Natural killer cell (primary cell): ENCODE results near the gene CNPY4. TPM values are rescaled to one million over a fixed set of nuclear protein-coding genes. Genes with fewer than 3 reads are reported as not detected.

Experiments
- ATAC-seq, 3 donors: fragments of 150-1000 bp in 2 of 3; fragments of 200-7000 bp in 1 of 3; cut with Tn5 transposase; 1 replicate in 1 of 3; 2 replicates in 2 of 3; pipeline ENCODE4 v1.10.0; 2021; ENCODE audit warnings: mild to moderate bottlenecking in 2 of 3, moderate library complexity in 2 of 3
- DNase-seq, 2 donors: peaks; one replicate each; pipeline versions ENCODE4 v3.0.0 to v3.0.0-alpha.2; 2013 to 2021; ENCODE audit warnings: mixed read lengths in 1 of 2
- H3K27ac ChIP-seq: one replicate; pipeline ENCODE4 v1.5.1; 2013; ENCODE audit warnings: mild to moderate bottlenecking, low read length
- H3K27me3 ChIP-seq: one replicate; pipeline ENCODE4 v1.6.1; 2013; ENCODE audit warnings: low read length; ENCODE audit not compliant: control insufficient read depth, insufficient read depth
- H3K36me3 ChIP-seq: one replicate; pipeline ENCODE4 v1.6.1; 2013; ENCODE audit warnings: low read length; ENCODE audit not compliant: control insufficient read depth, insufficient read depth
- H3K4me1 ChIP-seq: one replicate; pipeline ENCODE4 v1.6.1; 2013; ENCODE audit warnings: low read length; ENCODE audit not compliant: control insufficient read depth, insufficient read depth
- H3K4me3 ChIP-seq: one replicate; pipeline ENCODE4 v1.5.1; 2013; ENCODE audit warnings: low read length
- H3K9me3 ChIP-seq: one replicate; pipeline ENCODE4 v1.6.1; 2013; ENCODE audit warnings: low read length; ENCODE audit not compliant: control insufficient read depth, insufficient read depth
- H3K27ac Mint-ChIP-seq, 2 donors: one replicate each; pipeline ENCODE4 v1.8.0; 2022; ENCODE audit warnings: mild to moderate bottlenecking in 2 of 2, mixed read lengths in 2 of 2, moderate library complexity in 1 of 2
- H3K27me3 Mint-ChIP-seq, 2 donors: one replicate each; pipeline ENCODE4 v1.8.0; 2022; ENCODE audit warnings: low read depth in 2 of 2, mixed read lengths in 2 of 2
- H3K36me3 Mint-ChIP-seq: one replicate; pipeline ENCODE4 v1.8.0; 2022; ENCODE audit warnings: mixed read lengths
- H3K4me1 Mint-ChIP-seq, 2 donors: one replicate each; pipeline ENCODE4 v1.8.0; 2022; ENCODE audit warnings: mixed read lengths in 2 of 2
- H3K4me3 Mint-ChIP-seq: one replicate; pipeline ENCODE4 v1.8.0; 2022; ENCODE audit warnings: mild to moderate bottlenecking, moderate library complexity, mixed read lengths
- H3K9me3 Mint-ChIP-seq, 2 donors: one replicate each; pipeline ENCODE4 v1.8.0; 2022; ENCODE audit warnings: mixed read lengths in 2 of 2
- whole genome bisulfite sequencing: methylation state at CpG from one replicate; pipeline ENCODE4 v1.1.7; 2013; ENCODE audit warnings: missing lambda C conversion rate; ENCODE audit not compliant: insufficient coverage; 5-methylcytosine and 5-hydroxymethylcytosine counted together
- intact Hi-C: fragments of 100-400 bp; cut with micrococcal nuclease; formaldehyde crosslinking; loops from one replicate; pipeline ENCODE4 v1.14.2; 2022
- total RNA-seq, 4 donors: library from RNA; stranded (reverse); fragments of 120-200 nt in 1 of 4; gene quantifications; one replicate each; pipeline versions ENCODE4 v1.2.3 to v1.2.4, GENCODE V29; 2013 to 2022
- TF ChIP-seq, protein P1 (sequence below): fragments of 200-600 bp; IDR thresholded peaks from one replicate; pipeline ENCODE4 v1.8.0; 2022; ENCODE audit warnings: antibody characterized with exemption

Gene CNPY4
- total RNA-seq, 3 donors from 2014 or later (not counting 1 experiment from before 2014, with no cell fraction given) = 19.1 to 25.8 (median 23.9) TPM

- H3K4me1 ChIP-seq = peaks cover 43% of the 10 kb centered on the region
- no peak overlapping the region for H3K4me3 Mint-ChIP-seq
- no peaks in the 10 kb centered on the region for H3K9me3 ChIP-seq
- no peak overlapping the region for H3K27ac Mint-ChIP-seq
- TF ChIP-seq, protein P1, sequence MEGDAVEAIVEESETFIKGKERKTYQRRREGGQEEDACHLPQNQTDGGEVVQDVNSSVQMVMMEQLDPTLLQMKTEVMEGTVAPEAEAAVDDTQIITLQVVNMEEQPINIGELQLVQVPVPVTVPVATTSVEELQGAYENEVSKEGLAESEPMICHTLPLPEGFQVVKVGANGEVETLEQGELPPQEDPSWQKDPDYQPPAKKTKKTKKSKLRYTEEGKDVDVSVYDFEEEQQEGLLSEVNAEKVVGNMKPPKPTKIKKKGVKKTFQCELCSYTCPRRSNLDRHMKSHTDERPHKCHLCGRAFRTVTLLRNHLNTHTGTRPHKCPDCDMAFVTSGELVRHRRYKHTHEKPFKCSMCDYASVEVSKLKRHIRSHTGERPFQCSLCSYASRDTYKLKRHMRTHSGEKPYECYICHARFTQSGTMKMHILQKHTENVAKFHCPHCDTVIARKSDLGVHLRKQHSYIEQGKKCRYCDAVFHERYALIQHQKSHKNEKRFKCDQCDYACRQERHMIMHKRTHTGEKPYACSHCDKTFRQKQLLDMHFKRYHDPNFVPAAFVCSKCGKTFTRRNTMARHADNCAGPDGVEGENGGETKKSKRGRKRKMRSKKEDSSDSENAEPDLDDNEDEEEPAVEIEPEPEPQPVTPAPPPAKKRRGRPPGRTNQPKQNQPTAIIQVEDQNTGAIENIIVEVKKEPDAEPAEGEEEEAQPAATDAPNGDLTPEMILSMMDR = no peak
- no peaks in the 10 kb centered on the region for H3K27me3 ChIP-seq
- ATAC-seq (no peak), DNase-seq (no peak)
- H3K4me3 ChIP-seq = no peak overlapping the region
- WGBS = 95% methylated on average over 12 of the region's 13 CpGs
- no peaks in the 10 kb centered on the region for H3K27me3 Mint-ChIP-seq
- H3K36me3 Mint-ChIP-seq = no peaks in the 10 kb centered on the region
- no peaks in the 10 kb centered on the region for H3K9me3 Mint-ChIP-seq
- no peak overlapping the region for H3K27ac ChIP-seq
- H3K36me3 ChIP-seq = no peaks in the 10 kb centered on the region
- intact Hi-C loops = no loop called here
- peaks cover 44 to 49% of the 10 kb centered on the region in 2 donors for H3K4me1 Mint-ChIP-seq
These were observed 2.6 kb downstream of the CNPY4 start for GRCh38 chr7:100122067-100122466.

DNA sequence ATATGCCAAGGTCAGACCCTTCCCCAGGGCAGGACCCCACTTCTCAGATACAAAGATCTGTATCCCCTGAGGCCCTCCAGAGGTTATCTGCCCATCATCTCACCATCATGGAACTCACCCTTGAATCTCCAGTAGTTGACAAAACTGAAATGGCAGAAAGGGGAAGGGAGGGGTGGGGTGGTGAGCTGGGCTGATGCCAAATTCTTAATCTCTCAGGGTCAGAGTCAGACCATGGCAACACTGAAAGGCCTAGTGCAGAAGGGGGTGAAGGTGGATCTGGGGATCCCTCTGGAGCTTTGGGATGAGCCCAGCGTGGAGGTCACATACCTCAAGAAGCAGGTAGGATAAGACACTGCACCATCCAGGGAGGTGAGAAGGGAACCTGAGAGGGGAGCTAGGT is 3.1 kb downstream of the CNPY4 start:
- Histone ChIP-seq H3K4me1 (peaks cover 43% of the 10 kb centered on the region), H3K9me3 (no peaks in the 10 kb centered on the region), H3K27ac (no peak overlapping the region), H3K36me3 (no peaks in the 10 kb centered on the region), H3K4me3 (no peak overlapping the region), H3K27me3 (no peaks in the 10 kb centered on the region)
- Mint-ChIP-seq H3K4me3 (peak overlapping the region; percentile 17), H3K9me3 (no peaks in the 10 kb centered on the region), H3K4me1 (peaks cover 44 to 50% of the 10 kb centered on the region in 2 donors), H3K36me3 (no peaks in the 10 kb centered on the region), H3K27me3 (no peaks in the 10 kb centered on the region), H3K27ac (peak overlapping the region in 1 of 2 donors; percentile 57)
- WGBS = 100% methylated on average over 1 of the region's 1 CpG
- TF ChIP-seq, protein P1 = no peak
- DNase-seq (no peak), ATAC-seq (no peak)
- intact Hi-C loops = no loop called here

GRCh38 chr7:100124301-100125230 is 5.1 kb downstream of the CNPY4 start:
- Histone ChIP-seq H3K4me3 (no peak overlapping the region), H3K4me1 (peaks cover 40% of the 10 kb centered on the region), H3K9me3 (no peaks in the 10 kb centered on the region), H3K27me3 (no peaks in the 10 kb centered on the region), H3K36me3 (no peaks in the 10 kb centered on the region), H3K27ac (no peak overlapping the region)
- Mint-ChIP-seq H3K27ac (peak overlapping the region; percentile 8 to 26), H3K4me3 (peak overlapping the region; percentile 22), H3K36me3 (no peaks in the 10 kb centered on the region), H3K27me3 (no peaks in the 10 kb centered on the region), H3K9me3 (no peaks in the 10 kb centered on the region), H3K4me1 (peaks cover 33 to 42% of the 10 kb centered on the region in 2 donors)
- DNase-seq (no peak), ATAC-seq (no peak)
- TF ChIP-seq, protein P1 = no peak
- 77% methylated on average over 3 of the region's 4 CpGs for WGBS
- intact Hi-C loops = no loop called here
